Testis (tissue), 2 donors: ENCODE results near the gene MGST3.
"Not testable (repeated sequence)": the region's sequence is repeated elsewhere in the genome, so short reads cannot be mapped to it uniquely, and the experiment has no call there.

ENCODE experiments used
- CTCF ChIP-seq, 3 experiments: fragments of 450-650 bp in 2 of 3; fragments of 200-600 bp in 1 of 3; sonication (generic) in 1 of 3; IDR thresholded peaks; one replicate each; pipeline ENCODE4 v1.5.1; 2016 to 2019; ENCODE audit warnings: antibody characterized with exemption in 3 of 3, mild to moderate bottlenecking in 2 of 3, moderate library complexity in 1 of 3
- POLR2A ChIP-seq: fragments of 450-650 bp; IDR thresholded peaks from one replicate; pipeline ENCODE4 v1.6.1; 2017; ENCODE audit warnings: antibody characterized with exemption, mild to moderate bottlenecking, moderate library complexity

- TF ChIP-seq CTCF (IDR thresholded peaks at IDR 0.05); POLR2A: not testable (repeated sequence)
Observed at GRCh38 chr1:165680773-165681172, 49.7 kb downstream of the MGST3 start.
